Natural killer cell treated with Interleukin-12 subunit alpha and Interleukin-12 subunit beta and Interleukin-15 and Interleukin-18, amount 100 ng/mL, for 72 hours (primary cell): Measurements from ENCODE around the gene PRKCB. TPM values are rescaled to one million over a fixed set of nuclear protein-coding genes. Genes with fewer than 3 reads are reported as not detected.
A peak's percentile ranks its signal among the peaks of the same experiment; 100 is the strongest.
"Not testable (repeated sequence)": the region's sequence is repeated elsewhere in the genome, so short reads cannot be mapped to it uniquely, and the experiment has no call there.

ENCODE experiments used
- ATAC-seq, 2 donors: fragments of 150-1000 bp; cut with Tn5 transposase in 1 of 2; sonication (Bioruptor Pico), chemical (Tn5 transposase) in 1 of 2; 2 replicates each; pipeline ENCODE4 v1.10.0; 2021
- DNase-seq: peaks from one replicate; pipeline ENCODE4 v3.0.0; 2022; ENCODE audit warnings: low spot score
- H3K27ac Mint-ChIP-seq, 2 donors: 1 replicate in 1 of 2; 2 replicates in 1 of 2; pipeline ENCODE4 v1.8.0; 2022; ENCODE audit warnings: mixed read lengths in 2 of 2, mild to moderate bottlenecking in 1 of 2, moderate library complexity in 1 of 2
- H3K27me3 Mint-ChIP-seq, 2 donors: 1 replicate in 1 of 2; 2 replicates in 1 of 2; pipeline ENCODE4 v1.8.0; 2022; ENCODE audit warnings: mixed read lengths in 2 of 2
- H3K36me3 Mint-ChIP-seq: one replicate; pipeline ENCODE4 v1.8.0; 2022; ENCODE audit warnings: mixed read lengths
- H3K4me1 Mint-ChIP-seq, 2 donors: 1 replicate in 1 of 2; 2 replicates in 1 of 2; pipeline ENCODE4 v1.8.0; 2022; ENCODE audit warnings: low read depth in 2 of 2, mixed read lengths in 2 of 2, mild to moderate bottlenecking in 1 of 2
- H3K4me3 Mint-ChIP-seq: one replicate; pipeline ENCODE4 v1.8.0; 2022; ENCODE audit warnings: mixed read lengths
- H3K9me3 Mint-ChIP-seq: 2 replicates; pipeline ENCODE4 v1.8.0; 2022; ENCODE audit warnings: mixed read lengths
- total RNA-seq, 2 donors: library from RNA; stranded (reverse); gene quantifications; one replicate each; pipeline ENCODE4 v1.2.3, GENCODE V29; 2022

The PRKCB gene
- total RNA-seq, 2 donors from 2014 or later: 193 to 273 TPM

GRCh38 chr16:24013864-24014645 is 178.3 kb downstream of the PRKCB start:
- Mint-ChIP-seq H3K27ac (peak overlapping the region; percentile 40 to 62), H3K4me3 (peak overlapping the region; percentile 31), H3K36me3 (peaks cover 4% of the 10 kb centered on the region), H3K9me3 (no peaks in the 10 kb centered on the region), H3K27me3 (no peaks in the 10 kb centered on the region), H3K4me1 (peaks cover 50 to 66% of the 10 kb centered on the region in 2 donors)
- peak; percentile 73 for DNase-seq
- peak; percentile 92 for ATAC-seq

GRCh38 chr16:24014955-24015354 is 179.2 kb downstream of the PRKCB start:
- H3K4me3 Mint-ChIP-seq: not testable (repeated sequence)
- peaks cover 48 to 63% of the 10 kb centered on the region in 2 donors for H3K4me1 Mint-ChIP-seq

GRCh38 chr16:24015923-24016322 is 180.1 kb downstream of the PRKCB start:
- peaks cover 4% of the 10 kb centered on the region for H3K36me3 Mint-ChIP-seq
- ATAC-seq (no peak), DNase-seq (no peak)
- peak overlapping the region; percentile 42 to 62 for H3K27ac Mint-ChIP-seq
- no peaks in the 10 kb centered on the region for H3K27me3 Mint-ChIP-seq
- no peak overlapping the region for H3K4me3 Mint-ChIP-seq
- H3K4me1 Mint-ChIP-seq: peaks cover 46 to 60% of the 10 kb centered on the region in 2 donors
- H3K9me3 Mint-ChIP-seq: no peaks in the 10 kb centered on the region

More at GRCh38 chr16:24014955-24015354, 179.2 kb downstream of the PRKCB start:
- H3K27ac Mint-ChIP-seq: peak overlapping the region; percentile 42 to 62
- not testable (repeated sequence) for H3K36me3 Mint-ChIP-seq, H3K27me3 Mint-ChIP-seq, DNase-seq, ATAC-seq, H3K9me3 Mint-ChIP-seq

GRCh38 chr16:24018485-24018884 is 182.7 kb downstream of the PRKCB start:
- H3K4me3 Mint-ChIP-seq: no peak overlapping the region
- H3K27ac Mint-ChIP-seq: peak overlapping the region in 1 of 2 donors; percentile 21
- no peaks in the 10 kb centered on the region for H3K27me3 Mint-ChIP-seq
- peaks cover 11% of the 10 kb centered on the region for H3K36me3 Mint-ChIP-seq
- H3K9me3 Mint-ChIP-seq: no peaks in the 10 kb centered on the region
- H3K4me1 Mint-ChIP-seq: peaks cover 49 to 61% of the 10 kb centered on the region in 2 donors
- DNase-seq: no peak
- no peak for ATAC-seq

GRCh38 chr16:24022797-24023196 is 187.0 kb downstream of the PRKCB start:
- no peak overlapping the region for H3K27ac Mint-ChIP-seq
- H3K9me3 Mint-ChIP-seq: no peaks in the 10 kb centered on the region
- H3K4me3 Mint-ChIP-seq: no peak overlapping the region
- H3K27me3 Mint-ChIP-seq: no peaks in the 10 kb centered on the region
- H3K4me1 Mint-ChIP-seq: peaks cover 39 to 61% of the 10 kb centered on the region in 2 donors
- peak in 1 of 2 donors; percentile 78 for ATAC-seq
- H3K36me3 Mint-ChIP-seq: peaks cover 6% of the 10 kb centered on the region
- DNase-seq: no peak

- no peak for ATAC-seq
- Mint-ChIP-seq H3K27me3 (no peaks in the 10 kb centered on the region), H3K4me3 (no peak overlapping the region), H3K36me3 (peaks cover 6% of the 10 kb centered on the region), H3K9me3 (no peaks in the 10 kb centered on the region), H3K4me1 (peaks cover 41 to 64% of the 10 kb centered on the region in 2 donors), H3K27ac (no peak overlapping the region)
- no peak for DNase-seq
These were observed 187.8 kb downstream of the PRKCB start for GRCh38 chr16:24023621-24024020.

GRCh38 chr16:24024971-24025370 is 189.2 kb downstream of the PRKCB start:
- Mint-ChIP-seq H3K36me3 (peaks cover 11% of the 10 kb centered on the region), H3K4me3 (no peak overlapping the region), H3K9me3 (no peaks in the 10 kb centered on the region), H3K27me3 (no peaks in the 10 kb centered on the region), H3K4me1 (peaks cover 43 to 64% of the 10 kb centered on the region in 2 donors), H3K27ac (no peak overlapping the region)
- no peak for DNase-seq
- ATAC-seq: no peak

GRCh38 chr16:24027466-24027865 is 191.7 kb downstream of the PRKCB start:
- H3K4me3 Mint-ChIP-seq: no peak overlapping the region
- ATAC-seq (no peak), DNase-seq (no peak)
- peaks cover 5% of the 10 kb centered on the region for H3K36me3 Mint-ChIP-seq
- H3K9me3 Mint-ChIP-seq: no peaks in the 10 kb centered on the region
- H3K27me3 Mint-ChIP-seq: no peaks in the 10 kb centered on the region
- H3K4me1 Mint-ChIP-seq: peaks cover 41 to 63% of the 10 kb centered on the region in 2 donors
- H3K27ac Mint-ChIP-seq: no peak overlapping the region

GRCh38 chr16:24029841-24030240 is 194.1 kb downstream of the PRKCB start:
- H3K36me3 Mint-ChIP-seq: peaks cover 17% of the 10 kb centered on the region
- ATAC-seq, H3K27me3 Mint-ChIP-seq, DNase-seq, H3K9me3 Mint-ChIP-seq, H3K4me3 Mint-ChIP-seq, H3K27ac Mint-ChIP-seq: not testable (repeated sequence)
- H3K4me1 Mint-ChIP-seq: peaks cover 55 to 68% of the 10 kb centered on the region in 2 donors

- H3K27me3 Mint-ChIP-seq: no peaks in the 10 kb centered on the region
- H3K27ac Mint-ChIP-seq: peak overlapping the region; percentile 26 to 78
- DNase-seq (peak; percentile 63), ATAC-seq (peak; percentile 75 to 88)
- H3K36me3 Mint-ChIP-seq: peaks cover 14% of the 10 kb centered on the region
- no peaks in the 10 kb centered on the region for H3K9me3 Mint-ChIP-seq
- peaks cover 41 to 53% of the 10 kb centered on the region in 2 donors for H3K4me1 Mint-ChIP-seq
- peak overlapping the region; percentile 42 for H3K4me3 Mint-ChIP-seq
These were observed 199.5 kb downstream of the PRKCB start for GRCh38 chr16:24035127-24035842.

GRCh38 chr16:24036038-24036543 is 200.3 kb downstream of the PRKCB start:
- Mint-ChIP-seq H3K4me3 (peak overlapping the region; percentile 42), H3K36me3 (peaks cover 16% of the 10 kb centered on the region), H3K27me3 (no peaks in the 10 kb centered on the region), H3K27ac (no peak overlapping the region), H3K4me1 (peaks cover 38 to 54% of the 10 kb centered on the region in 2 donors), H3K9me3 (no peaks in the 10 kb centered on the region)
- DNase-seq (no peak), ATAC-seq (no peak)

- Mint-ChIP-seq H3K9me3 (no peaks in the 10 kb centered on the region), H3K27me3 (no peaks in the 10 kb centered on the region), H3K36me3 (peaks cover 16% of the 10 kb centered on the region), H3K4me3 (peak overlapping the region; percentile 60), H3K27ac (no peak overlapping the region), H3K4me1 (peaks cover 39 to 53% of the 10 kb centered on the region in 2 donors)
- DNase-seq: no peak
- ATAC-seq: peak in 1 of 2 donors; percentile 48
These were observed 200.8 kb downstream of the PRKCB start for GRCh38 chr16:24036614-24037013.

- Mint-ChIP-seq H3K27ac (no peak overlapping the region), H3K9me3 (no peaks in the 10 kb centered on the region), H3K4me1 (peaks cover 41 to 53% of the 10 kb centered on the region in 2 donors), H3K4me3 (no peak overlapping the region), H3K36me3 (peaks cover 16% of the 10 kb centered on the region), H3K27me3 (no peaks in the 10 kb centered on the region)
- ATAC-seq (no peak), DNase-seq (no peak)
These were observed 201.6 kb downstream of the PRKCB start for GRCh38 chr16:24037335-24037734.
